DND-41 (cell line): Measurements from ENCODE around the gene PLEKHG3.

ENCODE experiments used
- EZH2 ChIP-seq: IDR thresholded peaks from 3 replicates; pipeline ENCODE4 v1.6.1; 2012; ENCODE audit warnings: borderline replicate concordance, low read depth, mild to moderate bottlenecking, moderate library complexity, low read length, inconsistent platforms; ENCODE audit not compliant: severe bottlenecking
- TF ChIP-seq, protein P1 (sequence below): IDR thresholded peaks from 2 replicates; pipeline ENCODE4 v1.5.1; 2012; ENCODE audit warnings: borderline replicate concordance, low read length, moderate library complexity, mild to moderate bottlenecking; ENCODE audit not compliant: poor library complexity, severe bottlenecking; ENCODE audit errors: extremely low read depth

DNA sequence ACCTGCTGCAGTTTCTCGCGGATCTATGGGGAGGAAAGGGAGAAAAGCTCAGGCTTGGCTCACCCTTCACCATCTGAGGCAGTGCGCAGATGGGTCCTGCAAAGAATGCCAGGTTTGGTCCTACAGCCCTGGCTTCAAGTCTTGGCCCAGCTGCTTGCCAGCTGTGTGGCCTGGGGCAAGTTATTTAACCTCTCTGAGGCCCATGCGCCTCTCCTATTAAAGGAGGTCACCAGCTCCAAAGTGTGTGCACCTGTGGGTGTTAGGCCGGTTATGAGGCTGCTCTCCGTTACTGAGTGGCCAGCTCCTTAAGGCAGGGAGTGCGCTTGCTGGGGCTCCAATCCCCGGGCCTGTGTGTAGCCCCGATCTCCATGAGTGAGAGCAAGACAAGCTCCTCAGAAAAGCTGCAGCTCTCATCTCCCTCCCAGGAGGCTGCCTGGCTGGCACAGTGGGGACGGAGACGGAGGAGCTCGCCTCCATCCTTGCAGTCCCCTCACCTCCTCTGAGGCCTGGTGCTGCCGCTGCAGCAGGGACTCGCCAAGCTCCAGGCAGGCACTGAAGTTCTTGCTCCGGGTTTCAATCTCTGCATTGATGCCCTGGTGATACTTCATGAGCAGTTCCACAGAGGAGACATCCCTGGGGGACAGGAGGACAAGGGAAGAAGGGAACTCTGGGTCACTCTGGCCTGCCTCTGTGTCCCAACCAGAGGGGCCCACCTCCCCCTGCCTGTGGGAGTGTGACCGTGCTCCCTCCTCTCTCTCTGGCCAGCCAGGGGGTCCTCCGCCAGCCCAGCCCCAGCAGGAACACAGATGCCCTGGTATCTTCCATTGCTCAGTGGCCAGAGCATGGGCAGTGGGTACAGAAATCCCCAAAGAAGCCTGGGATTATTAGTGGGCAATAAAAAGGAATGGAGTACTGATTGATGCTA lies 65.1 kb downstream of the PLEKHG3 start:
- TF ChIP-seq, protein P1, sequence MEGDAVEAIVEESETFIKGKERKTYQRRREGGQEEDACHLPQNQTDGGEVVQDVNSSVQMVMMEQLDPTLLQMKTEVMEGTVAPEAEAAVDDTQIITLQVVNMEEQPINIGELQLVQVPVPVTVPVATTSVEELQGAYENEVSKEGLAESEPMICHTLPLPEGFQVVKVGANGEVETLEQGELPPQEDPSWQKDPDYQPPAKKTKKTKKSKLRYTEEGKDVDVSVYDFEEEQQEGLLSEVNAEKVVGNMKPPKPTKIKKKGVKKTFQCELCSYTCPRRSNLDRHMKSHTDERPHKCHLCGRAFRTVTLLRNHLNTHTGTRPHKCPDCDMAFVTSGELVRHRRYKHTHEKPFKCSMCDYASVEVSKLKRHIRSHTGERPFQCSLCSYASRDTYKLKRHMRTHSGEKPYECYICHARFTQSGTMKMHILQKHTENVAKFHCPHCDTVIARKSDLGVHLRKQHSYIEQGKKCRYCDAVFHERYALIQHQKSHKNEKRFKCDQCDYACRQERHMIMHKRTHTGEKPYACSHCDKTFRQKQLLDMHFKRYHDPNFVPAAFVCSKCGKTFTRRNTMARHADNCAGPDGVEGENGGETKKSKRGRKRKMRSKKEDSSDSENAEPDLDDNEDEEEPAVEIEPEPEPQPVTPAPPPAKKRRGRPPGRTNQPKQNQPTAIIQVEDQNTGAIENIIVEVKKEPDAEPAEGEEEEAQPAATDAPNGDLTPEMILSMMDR = no peak
- TF ChIP-seq EZH2 = no peak
